GM18498 (cell line): ENCODE measurements around the gene PTPRK.

Experiments
- ATAC-seq: cut with Tn5 transposase; IDR thresholded peaks from one replicate; pipeline ENCODE4 v1.9.1; 2021; ENCODE audit warnings: mild to moderate bottlenecking, moderate library complexity; ENCODE audit not compliant: unreplicated experiment

Gene PTPRK

GRCh38 chr6:128208078-128208477 is 312.3 kb downstream of the PTPRK start:
- ATAC-seq = no peak

GRCh38 chr6:128206610-128207426 is 313.6 kb downstream of the PTPRK start:
- ATAC-seq = no peak

- ATAC-seq = no peak
Observed at GRCh38 chr6:128204616-128205015, 315.8 kb downstream of the PTPRK start.

GRCh38 chr6:128202169-128202765 is 318.1 kb downstream of the PTPRK start:
- no peak for ATAC-seq

GRCh38 chr6:128200789-128201188 is 319.6 kb downstream of the PTPRK start:
- no peak for ATAC-seq

- ATAC-seq = no peak
Observed at GRCh38 chr6:128199461-128199860, 320.9 kb downstream of the PTPRK start.

- ATAC-seq = no peak
Observed at GRCh38 chr6:128192972-128193371, 327.4 kb downstream of the PTPRK start.

GRCh38 chr6:128188678-128189077 is 331.7 kb downstream of the PTPRK start:
- ATAC-seq = no peak

GRCh38 chr6:128186729-128187128 is 333.7 kb downstream of the PTPRK start:
- ATAC-seq = no peak

- no peak for ATAC-seq
Observed at GRCh38 chr6:128179876-128180438, 340.4 kb downstream of the PTPRK start.

GRCh38 chr6:128174724-128175123 is 345.7 kb downstream of the PTPRK start:
- ATAC-seq = no peak

GRCh38 chr6:128172752-128173682 is 347.4 kb downstream of the PTPRK start:
- ATAC-seq = no peak

GRCh38 chr6:128172081-128172480 is 348.3 kb downstream of the PTPRK start:
- no peak for ATAC-seq

- ATAC-seq = no peak
Observed at GRCh38 chr6:128171182-128171581, 349.2 kb downstream of the PTPRK start.

- ATAC-seq = no peak
Observed at GRCh38 chr6:128168244-128168643, 352.2 kb downstream of the PTPRK start.

- ATAC-seq = no peak
Observed at GRCh38 chr6:128167552-128167951, 352.8 kb downstream of the PTPRK start.

- no peak for ATAC-seq
Observed at GRCh38 chr6:128164254-128164653, 356.1 kb downstream of the PTPRK start.

GRCh38 chr6:128162423-128162822 is 358.0 kb downstream of the PTPRK start:
- no peak for ATAC-seq

GRCh38 chr6:128161839-128162238 is 358.6 kb downstream of the PTPRK start:
- ATAC-seq = no peak

- no peak for ATAC-seq
Observed at GRCh38 chr6:128161263-128161662, 359.1 kb downstream of the PTPRK start.

- no peak for ATAC-seq
Observed at GRCh38 chr6:128158496-128158895, 361.9 kb downstream of the PTPRK start.
